Measurements from ENCODE around the gene TMF1.

TMF1 gene

GRCh38 chr3:68984011-68984530 is 68.1 kb downstream of the TMF1 start:
- no peak for DNase-seq (ENCODE audit: low read depth in 3 of 3)

GRCh38 chr3:68977486-68978167 is 74.5 kb downstream of the TMF1 start:
- no peak for DNase-seq (ENCODE audit: low read depth in 3 of 3)

- DNase-seq (ENCODE audit: low read depth in 3 of 3), result no peak
These were observed 77.4 kb downstream of the TMF1 start for GRCh38 chr3:68974711-68975110.

- DNase-seq (ENCODE audit: low read depth in 3 of 3), result no peak
These were observed 78.5 kb downstream of the TMF1 start for GRCh38 chr3:68973639-68974038.

GRCh38 chr3:68972358-68972979 is 79.7 kb downstream of the TMF1 start:
- peak; percentile 8 to 25 (median 12) for DNase-seq (ENCODE audit: low read depth in 3 of 3)
